ENCODE data around the gene CLEC3B.
"Not testable (repeated sequence)": the region's sequence is repeated elsewhere in the genome, so short reads cannot be mapped to it uniquely, and the experiment has no call there.

The CLEC3B gene

DNA sequence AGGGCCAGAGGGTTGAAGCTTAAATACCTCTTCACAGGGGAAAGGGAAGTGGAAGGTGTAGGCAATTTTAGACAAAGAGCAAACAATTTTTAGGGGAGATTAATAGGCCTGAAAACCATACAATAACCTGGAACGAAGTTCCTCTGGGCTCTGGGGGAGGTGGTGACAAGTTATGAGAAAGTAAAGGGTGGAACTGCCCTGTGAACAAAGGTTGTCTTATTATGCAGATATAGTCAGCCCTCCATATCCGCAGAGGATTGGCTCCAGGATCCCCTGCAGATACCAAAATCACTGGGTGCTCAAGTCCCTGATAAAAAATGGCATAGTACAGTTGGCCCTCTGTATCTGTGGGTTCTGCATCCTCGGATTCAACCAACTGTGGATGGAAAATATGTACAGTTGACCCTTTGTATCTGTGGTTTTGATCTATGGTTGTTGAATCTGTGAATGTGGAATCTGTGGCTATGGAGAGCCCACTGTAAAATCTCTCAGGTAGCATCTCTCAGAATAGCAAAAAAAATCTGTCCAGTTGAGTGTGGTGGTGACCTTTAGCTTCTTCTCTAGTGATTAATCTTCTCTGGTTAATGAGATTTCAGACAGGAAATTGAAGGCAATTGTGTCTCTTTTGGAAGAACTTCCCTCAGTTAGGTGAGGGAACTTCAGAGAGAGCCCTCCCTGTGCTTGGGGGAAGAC is 40.2 kb downstream of the CLEC3B start:
- DNase-seq, result no peak

- no peak for DNase-seq
Observed at GRCh38 chr3:45067486-45067885, 41.4 kb downstream of the CLEC3B start.

- DNase-seq, result no peak
Observed at GRCh38 chr3:45067941-45068340, 41.8 kb downstream of the CLEC3B start.

GRCh38 chr3:45071075-45071474 is 45.0 kb downstream of the CLEC3B start:
- DNase-seq, result no peak

GRCh38 chr3:45075821-45076625 is 49.9 kb downstream of the CLEC3B start:
- no peak for DNase-seq

- DNase-seq, result not testable (repeated sequence)
Observed at GRCh38 chr3:45078256-45078655, 52.2 kb downstream of the CLEC3B start.

DNA sequence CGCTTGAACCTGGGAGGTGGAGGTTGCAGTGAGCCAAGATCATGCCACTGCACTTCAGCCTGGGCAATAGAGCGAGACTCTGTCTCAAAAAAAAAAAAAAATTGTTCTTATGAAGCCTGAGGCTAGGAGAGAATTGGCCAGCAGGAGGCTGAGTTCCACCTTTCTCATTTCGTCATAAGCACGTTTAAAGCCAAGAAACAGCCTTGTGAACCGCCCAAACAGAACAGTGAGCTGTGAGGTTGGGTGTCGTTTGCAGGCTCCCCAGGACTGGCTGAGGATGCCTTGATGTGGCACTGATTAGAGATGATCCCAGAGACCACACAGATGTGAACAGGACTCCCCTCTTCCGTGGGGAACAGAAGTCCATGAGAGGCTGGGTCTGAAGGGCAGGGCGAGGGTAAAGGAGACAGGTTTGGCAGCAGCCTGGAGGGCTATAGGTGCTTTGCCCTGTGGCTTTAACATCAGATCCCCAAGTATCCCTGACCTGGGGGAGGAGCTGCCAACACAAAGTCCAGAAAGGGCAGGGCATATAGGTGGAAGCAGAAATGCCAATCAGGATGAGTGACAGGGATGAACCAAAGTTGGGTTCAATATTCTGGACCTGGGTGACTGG is 52.9 kb downstream of the CLEC3B start:
- DNase-seq, result no peak

- no peak for DNase-seq
Observed at GRCh38 chr3:45079715-45080114, 53.6 kb downstream of the CLEC3B start.

DNA sequence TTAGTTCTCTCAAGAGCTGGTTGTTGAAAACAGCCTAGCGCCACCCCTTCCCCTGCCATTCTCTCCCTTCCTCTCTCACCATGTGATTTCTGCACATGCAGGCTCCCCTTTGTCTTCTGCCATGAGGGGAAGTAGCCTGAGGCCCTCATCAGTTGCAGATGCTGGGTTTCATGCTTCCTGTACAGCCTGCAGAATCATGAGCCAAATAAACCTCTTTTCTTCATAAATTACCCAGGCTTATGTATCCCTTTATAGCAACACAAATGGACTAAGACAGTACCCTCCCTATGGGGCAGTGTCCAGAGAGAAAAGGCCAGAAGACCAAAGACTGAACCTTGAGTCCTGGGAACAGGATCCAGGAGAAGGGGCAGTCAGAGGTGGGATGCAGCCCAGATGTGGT is 54.7 kb downstream of the CLEC3B start:
- no peak for DNase-seq

DNA sequence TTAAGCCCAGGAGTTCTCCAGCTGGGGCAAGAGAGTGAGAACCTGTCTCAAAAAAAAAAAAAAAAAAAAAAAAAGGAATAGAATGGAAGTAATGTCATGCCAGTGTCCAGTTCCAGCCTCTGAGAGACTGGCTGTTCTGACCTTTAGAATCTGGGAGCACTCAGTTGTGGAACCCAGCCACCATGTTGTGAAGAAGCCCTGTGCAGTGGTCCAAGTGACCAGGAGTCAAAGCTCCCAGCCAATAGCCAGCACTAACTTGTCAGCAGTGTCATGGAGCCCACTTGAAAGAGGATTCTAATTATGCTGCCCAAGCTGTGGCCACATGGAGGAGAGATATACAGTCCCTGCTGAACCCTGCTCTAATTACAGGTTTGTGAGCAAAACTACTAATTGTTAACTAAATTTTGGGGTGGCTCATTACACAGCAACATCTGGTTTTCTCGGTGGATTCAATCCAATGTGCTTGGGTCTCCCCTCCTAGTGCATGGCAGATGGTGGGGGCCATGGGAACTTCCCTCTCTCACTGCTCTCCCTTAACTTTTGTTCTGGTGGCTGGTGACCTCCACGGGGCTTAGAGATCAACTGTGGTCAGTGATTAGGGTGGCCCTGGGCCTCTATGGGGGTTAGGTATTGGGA is 55.5 kb downstream of the CLEC3B start:
- no peak for DNase-seq

DNA sequence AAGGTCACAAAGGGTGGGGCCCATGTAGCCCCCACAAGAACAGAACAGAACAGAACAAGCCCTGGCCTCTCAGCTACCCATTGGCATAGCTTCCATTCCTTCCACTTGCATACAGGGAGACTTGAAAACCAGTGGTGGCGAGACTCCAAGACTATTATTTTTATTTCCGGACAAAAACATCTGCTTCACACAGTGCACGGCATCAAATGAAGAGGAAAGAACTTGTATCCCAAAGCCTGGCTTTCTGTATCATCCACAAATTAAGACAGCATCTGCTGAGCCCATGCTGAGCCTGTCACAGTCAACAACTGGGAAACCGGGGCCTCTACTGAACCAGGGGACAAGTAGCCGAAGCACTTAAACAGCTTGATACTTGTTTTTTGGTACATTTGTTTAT is 56.0 kb downstream of the CLEC3B start:
- no peak for DNase-seq

GRCh38 chr3:45083023-45083422 is 56.9 kb downstream of the CLEC3B start:
- DNase-seq, result no peak

GRCh38 chr3:45084361-45084760 is 58.3 kb downstream of the CLEC3B start:
- DNase-seq, result no peak

DNA sequence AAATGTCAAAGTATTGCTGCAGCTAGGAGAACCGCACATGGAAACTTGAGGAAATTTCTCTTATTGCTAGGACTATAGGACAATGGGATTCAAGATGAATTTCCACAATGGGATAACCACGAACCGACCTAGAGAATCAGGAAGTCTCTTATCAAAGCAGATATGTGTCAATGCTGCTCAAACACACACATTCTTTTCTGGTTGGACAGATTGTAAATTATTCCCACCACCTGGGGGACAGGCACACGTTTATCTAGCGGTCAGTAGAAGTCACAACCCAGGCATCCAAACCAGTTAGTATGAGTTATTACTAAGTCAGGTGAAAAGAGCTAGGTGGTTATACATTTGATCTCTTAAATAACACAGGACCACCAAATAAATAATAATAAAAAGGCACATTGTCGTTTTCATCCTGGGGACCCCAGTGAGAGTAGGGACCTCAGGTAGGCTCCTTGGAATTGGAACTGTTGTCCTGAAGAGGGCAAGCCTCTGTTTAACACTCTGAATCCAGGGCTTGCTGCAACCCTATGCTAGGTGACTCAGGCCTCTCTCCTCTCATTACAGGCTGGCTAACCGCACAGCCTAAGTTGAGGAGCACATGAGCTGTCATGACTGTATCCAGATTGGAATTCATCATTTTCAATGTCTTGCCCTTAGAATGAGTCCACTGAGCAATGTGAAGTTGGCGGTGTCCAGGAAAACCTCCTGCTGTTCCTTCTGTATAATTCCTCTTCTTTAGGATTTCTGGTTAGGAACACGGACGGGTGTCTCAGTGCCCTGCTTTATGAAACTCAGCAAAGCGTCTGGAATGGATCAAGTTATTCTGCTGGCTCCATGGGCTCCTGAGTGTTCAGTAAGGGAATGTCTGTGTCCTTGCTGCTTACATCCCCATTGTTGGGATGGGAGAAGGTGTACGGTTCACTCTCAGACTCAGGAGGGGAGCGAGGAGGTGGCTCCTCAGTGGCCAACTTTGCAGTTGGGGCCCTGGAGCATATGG is 59.0 kb downstream of the CLEC3B start:
- DNase-seq, result no peak

All from right kidney (tissue), 1 donor.